ENCODE data around the gene CAPN3.
A peak's percentile ranks its signal among the peaks of the same experiment; 100 is the strongest.

CAPN3 gene

DNA sequence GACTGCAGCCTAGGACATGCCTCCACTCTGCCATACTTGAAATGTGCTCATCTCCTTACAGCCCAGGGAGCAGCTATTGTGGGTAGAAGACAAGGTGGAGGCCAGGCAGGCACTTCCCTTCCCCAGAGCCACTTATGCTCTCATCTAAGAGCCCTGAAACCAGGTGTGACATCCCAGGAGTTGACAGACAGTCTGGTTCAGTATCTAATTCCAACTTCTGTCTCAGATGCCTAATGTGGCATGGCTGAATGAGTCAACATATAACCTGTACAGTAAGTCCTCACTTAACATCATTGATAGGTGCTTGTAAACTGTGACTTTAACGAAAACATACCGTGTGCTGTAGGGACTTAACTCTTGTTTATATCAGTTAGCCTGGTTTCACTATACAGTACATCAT lies 1.2 kb upstream of the CAPN3 start:
- no peak for DNase-seq

DNA sequence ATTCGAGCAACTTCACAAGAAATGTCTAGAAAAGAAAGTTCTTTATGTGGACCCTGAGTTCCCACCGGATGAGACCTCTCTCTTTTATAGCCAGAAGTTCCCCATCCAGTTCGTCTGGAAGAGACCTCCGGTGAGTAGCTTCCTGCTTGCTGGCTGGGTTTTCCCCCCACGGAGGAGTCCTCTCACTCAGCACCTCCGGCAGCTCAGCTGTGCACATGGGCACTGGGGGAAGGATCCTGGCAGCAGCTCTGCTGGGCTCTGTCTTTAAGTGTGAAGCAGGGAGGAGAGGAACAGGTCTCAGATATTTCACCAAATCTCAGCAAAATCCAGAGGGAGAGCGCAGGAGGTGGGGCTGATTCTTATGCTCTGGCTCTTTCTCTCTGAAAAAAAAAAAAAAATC lies 684 bp downstream of the CAPN3 start:
- no peak for DNase-seq

DNA sequence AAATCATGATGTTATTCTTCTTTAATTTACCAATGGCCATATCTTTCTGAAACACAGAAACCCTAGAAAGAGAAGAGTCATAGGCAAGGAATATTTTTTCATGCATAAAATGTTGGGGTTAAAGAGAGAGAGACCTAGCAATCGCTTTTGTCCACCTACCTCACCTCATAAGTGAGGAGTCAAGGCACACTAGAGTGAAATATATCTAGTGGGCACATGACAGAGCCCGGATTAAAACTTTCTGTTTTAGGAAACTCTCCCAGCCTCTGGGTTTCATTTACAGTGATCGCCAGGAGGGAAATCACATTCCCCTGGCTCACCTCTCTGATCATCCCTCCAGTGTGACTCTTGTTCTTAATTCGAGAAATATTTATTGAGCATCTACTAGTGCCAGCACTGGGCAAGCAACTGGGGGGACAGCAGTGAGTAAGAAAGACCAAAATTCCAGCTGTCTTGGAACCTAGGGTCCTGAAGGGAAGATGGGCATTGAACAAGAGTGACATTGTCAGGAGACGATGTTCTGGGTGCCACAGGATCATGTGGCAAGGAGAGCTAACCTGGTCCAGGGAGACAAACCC lies 1.3 kb downstream of the CAPN3 start:
- no peak for DNase-seq

DNA sequence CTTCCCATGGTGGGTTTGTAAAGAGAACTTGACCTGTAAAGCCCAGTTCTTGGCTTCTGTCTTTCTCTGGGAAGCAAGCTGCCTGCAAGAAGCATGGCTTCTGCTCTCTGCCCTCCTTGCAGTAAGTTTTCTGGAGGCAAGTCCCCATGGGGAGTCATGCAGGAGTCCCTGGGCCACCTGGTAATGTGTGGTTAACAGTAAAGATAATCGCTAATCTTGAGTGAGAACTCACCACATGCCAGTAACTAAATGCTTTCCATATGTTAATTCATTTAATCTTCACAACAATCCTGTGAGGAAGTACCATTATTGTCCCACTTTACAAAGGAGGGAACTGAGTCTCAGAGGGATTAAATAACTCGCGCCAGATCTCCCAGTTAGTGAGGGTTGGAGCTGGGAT lies 4.2 kb downstream of the CAPN3 start:
- DNase-seq, result no peak

DNA sequence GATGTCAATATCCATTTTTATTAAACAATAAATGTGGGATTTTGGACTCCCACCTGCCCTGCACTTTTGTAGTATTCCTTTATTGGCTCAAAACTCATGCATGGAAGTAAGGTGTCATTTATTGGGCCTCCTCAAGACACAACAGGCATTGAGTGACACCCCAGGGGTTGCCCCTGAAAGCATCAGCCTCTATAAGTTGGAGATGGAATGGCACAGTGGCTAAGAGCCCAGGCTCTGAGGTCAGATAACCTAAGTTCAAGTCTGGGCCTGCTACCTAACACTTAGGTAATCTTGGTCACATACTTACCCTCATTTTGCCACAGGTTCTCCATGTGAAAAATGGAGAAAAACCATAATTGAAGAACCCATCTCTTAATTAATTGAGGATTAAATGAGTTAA lies 4.6 kb downstream of the CAPN3 start:
- no peak for DNase-seq

DNA sequence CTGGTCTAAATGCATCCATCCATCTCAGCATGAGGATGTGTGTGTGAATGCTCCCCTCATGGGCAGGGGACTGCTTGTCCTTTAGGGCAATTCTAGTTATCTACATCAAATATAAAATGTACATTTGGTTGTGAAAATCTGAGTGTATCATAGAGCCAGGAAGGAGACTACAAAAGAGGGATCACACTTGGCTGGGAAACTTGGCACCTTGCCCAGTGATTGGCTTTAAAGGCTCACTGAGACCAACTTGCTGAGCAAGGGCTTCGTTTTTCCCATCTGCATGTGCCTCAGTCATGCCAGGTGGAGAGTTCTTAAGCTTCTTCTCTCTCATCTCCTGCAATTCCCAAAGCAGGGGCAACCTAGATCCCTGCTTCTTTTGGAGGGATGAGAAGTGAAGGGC lies 5.2 kb downstream of the CAPN3 start:
- DNase-seq, result no peak

DNA sequence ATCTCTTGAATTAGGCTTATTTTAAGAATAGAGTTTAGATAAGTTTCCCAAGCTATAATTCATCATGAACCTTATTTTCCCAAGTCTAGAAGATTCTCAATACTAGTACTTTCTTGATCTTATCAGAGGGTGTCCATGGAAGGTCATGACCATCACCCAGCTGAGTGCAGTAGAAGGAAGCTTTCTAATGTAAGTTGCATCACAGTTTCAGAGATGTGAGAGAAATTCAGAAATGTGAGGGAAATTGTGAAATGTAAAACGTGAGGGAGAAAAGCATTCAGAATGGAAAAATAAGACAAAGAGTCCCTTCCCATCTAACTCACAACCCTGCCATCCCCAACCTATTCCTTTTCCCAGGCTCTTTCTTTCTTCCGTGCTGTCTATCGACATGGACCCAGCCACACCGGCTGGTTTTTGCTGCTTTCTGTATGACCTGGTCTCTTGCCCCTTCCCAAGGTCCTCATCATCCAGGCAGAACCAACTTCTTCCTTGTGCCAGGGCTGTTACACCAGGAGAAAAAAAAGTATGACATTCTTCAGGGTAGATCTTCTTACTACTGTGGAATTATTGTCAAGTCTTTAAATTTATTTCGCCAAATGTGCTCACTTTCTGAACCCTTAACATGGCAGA lies 6.7 kb downstream of the CAPN3 start:
- DNase-seq, result no peak

DNA sequence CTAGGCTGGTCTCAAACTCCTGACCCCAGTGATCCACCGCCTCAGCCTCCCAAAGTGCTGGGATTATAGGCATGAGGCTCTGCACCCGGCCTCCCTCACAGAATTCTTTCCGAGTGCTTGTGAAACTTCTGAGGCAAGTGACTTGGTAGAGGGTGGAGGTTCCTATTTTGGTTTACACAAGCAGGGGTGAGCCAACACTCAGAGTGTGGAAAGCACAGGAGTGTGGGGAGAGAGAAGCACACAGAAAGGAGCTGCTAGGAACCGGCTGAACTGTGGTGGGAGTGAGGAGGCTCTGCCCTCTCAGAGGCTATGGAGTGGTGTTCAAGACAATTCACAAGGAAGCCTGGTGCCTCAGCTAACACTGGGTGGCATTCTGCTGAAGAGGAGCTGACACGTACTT lies 7.7 kb downstream of the CAPN3 start:
- no peak for DNase-seq

DNA sequence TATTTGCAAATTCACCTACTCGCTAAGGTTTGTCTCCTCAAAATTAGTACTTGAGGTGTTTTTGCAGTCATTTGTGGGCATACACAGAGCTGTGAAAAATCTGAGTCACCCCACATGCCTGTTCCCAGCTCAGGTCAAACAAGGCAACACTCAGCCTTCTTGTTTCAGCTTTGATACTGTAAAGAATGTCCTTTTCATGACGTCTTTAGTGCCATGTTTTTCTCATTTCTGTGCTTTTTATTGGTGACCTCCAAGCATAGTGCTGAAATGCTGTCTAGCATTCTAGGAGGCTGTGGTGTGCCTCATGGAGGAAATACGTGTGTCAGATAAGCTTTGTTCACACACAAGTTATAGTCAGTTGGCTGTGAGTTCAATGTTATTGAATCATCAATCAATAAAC lies 8.8 kb downstream of the CAPN3 start:
- no peak for DNase-seq

DNA sequence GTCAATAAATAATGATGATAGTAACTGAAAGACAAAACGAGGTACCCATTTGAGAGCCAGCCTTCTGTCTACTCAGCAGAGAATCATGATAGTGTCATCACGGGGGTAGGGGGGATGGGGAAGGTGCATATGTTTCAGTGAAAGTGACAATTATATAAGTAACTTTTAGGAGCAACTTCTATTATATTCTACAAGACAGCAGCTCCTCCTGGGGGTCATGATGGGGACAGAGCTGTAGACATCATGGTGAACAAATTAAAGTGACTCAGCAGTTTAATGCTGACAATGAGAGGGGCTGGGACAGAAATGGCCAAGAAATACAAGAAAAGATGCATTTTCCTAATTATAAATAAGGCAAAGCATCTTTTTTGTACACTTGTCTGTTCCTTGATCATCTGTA lies 11.8 kb downstream of the CAPN3 start:
- DNase-seq, result no peak

DNA sequence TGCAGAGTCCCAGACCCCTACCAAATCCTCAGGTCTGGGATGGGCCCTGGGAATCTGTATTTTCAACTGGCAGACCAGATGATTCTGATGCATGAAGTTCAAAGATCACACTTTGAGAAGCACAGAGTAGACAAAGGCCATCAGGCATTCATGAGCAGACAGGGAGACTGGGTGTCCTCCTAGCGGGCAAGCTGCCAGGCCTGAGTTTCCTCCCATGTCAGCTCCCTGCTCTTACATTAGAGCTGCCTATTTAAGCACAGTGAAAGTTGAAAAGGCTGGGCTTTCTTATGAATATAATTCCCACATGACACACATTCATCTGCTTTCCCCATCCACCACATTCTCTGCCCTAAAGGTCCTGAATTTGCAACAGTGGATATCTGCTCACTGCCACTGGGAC lies 14.0 kb downstream of the CAPN3 start:
- no peak for DNase-seq

DNA sequence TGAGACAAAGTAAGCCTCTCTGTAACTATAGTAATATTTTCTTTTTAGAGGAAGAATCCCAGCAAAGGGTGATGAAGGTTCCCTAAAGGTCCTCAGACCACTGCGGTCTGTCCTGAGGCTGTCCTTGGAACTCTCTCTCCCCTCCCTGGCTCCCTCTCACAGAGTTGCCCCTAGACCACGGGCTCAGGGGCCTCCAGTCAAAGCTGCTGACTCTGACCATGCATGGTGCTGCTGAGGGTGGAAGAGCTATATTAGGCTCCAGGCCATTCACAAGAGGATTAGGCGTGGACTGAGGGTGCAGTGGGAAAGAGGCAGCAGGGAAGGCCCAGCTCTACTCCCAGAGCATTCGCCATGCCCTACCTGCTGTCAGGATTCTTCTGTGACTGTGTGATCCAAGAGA lies 14.6 kb downstream of the CAPN3 start:
- no peak for DNase-seq

DNA sequence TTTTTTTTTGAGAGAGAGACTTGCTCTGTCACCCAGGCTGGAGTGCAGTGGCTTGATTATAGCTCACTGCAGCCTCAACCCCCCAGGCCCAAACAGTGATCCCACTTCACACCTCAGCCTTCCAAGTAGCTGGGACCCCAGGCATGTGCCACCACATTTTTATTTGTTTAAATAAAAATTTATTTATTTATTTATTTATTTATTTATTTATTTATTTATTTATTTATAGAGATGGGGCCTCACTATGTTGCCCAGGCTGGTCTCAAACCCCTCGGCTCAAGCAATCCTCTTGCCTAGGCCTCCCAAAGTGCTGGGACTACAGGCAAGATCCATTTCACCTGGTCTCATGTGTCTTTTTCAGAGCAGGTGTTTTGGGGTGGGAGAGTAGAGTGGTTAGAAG lies 15.5 kb downstream of the CAPN3 start:
- no peak for DNase-seq

DNA sequence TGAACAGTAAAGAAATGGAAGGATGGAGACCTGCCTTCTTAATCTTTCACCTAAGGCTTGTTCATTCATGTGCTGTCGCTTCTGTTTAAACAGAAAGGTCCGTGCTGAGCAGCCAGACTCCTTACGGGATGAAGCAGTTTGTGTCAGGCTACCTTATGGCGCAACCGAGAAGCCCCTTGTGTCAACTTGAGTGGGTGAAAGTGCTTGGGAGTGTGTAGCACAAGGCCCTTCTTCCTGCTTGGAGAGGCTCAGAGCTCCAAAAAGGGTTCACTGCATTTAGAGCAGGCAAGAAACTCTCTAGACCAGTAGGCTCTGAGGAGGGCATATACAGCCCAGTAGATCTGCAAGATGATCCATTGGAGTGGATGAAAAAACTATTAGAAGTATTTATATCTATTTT lies 16.0 kb downstream of the CAPN3 start:
- DNase-seq, result no peak

DNA sequence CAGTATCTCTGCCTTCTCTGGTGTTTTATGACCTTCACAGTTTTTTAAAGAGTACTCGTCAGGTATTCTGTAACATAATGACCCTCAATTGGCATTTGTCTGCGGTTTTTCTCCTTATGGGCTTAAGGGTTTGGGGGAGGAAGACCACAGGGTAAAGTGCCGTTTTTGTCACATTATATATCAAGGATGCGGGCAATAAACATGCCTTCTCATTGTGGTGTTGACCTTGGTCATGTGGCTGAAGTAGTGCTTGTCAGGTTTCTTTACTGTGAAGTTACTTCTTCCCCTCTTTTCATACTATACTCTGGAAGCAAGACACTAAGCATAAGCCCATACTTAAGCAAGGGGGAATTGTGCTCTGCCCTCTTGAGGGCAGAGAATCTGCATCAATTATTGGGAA lies 16.6 kb downstream of the CAPN3 start:
- DNase-seq, result no peak

DNA sequence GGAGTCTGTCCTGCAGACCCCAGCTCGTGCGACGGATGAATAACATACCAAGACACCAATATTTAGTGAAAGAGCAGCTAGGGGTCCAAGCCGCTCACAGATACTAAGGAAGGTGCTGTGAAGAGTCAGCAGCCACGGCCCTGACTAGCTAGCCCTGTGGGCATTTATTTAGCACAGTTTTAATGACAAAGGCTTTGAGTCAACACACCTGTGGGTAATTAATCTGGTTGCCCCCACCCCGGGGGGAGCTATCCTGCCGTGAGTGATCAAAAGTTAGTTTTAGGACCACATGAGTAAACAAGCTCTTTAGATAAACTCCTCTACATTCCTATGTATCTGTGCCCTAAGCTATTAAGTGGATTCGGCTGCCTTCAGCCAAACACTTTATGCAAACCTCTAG lies 18.7 kb downstream of the CAPN3 start:
- no peak for DNase-seq

DNA sequence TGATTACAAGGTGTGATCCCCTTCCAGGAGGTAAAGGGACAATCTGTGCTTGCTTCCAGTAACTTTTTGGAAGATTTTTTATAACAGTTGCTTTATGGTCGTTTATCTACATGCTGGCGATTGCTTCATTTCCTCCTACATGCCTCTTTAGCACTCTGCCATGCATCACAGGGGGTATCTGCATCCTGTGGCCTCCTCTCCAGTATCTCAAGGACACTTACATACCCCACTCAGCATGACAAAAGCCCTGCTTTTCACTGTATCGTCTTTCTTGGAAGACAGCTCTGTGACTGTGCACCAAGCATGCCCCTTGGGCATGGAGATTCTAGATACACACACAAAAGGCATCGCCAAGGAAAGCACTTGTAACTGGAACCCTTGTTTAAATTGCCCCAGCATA lies 25.3 kb downstream of the CAPN3 start:
- no peak for DNase-seq

DNA sequence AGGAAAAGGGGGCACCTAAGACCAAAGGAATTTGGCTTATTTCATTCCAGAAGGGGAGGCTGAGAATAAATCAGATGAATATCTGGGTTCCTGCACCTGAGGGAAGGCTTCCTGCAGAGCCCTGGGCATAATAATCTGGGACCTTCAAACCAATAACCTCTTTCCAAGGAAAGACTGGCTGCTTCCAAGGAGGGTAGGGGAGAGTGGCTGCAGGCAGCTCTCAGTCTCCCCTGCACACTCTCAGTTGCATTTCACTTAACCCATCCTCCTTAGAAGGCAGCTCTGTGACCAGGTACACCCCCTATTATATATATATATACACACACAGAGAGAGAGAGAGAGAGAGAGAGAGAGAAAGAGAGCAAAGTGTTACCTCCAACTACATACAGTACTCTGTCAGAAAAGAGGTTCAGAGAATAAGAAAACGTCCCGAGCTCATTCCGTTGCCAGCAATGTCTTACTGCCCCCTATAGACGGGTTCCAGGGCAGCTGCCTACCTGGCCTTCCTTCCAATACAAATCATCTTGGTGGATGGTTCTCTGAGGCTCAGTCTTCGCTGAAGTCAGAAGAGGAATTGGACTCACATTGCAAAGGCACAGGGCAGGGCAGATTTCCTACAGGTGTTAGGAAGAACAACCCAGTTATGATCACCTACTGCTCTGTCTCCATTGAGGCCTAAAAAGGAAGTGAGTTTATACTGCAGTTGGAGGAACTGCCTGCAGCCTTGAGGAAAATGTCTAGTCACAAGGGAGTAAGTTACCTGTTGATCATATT lies 26.1 kb downstream of the CAPN3 start:
- DNase-seq, result peak; percentile 40 to 50

DNA sequence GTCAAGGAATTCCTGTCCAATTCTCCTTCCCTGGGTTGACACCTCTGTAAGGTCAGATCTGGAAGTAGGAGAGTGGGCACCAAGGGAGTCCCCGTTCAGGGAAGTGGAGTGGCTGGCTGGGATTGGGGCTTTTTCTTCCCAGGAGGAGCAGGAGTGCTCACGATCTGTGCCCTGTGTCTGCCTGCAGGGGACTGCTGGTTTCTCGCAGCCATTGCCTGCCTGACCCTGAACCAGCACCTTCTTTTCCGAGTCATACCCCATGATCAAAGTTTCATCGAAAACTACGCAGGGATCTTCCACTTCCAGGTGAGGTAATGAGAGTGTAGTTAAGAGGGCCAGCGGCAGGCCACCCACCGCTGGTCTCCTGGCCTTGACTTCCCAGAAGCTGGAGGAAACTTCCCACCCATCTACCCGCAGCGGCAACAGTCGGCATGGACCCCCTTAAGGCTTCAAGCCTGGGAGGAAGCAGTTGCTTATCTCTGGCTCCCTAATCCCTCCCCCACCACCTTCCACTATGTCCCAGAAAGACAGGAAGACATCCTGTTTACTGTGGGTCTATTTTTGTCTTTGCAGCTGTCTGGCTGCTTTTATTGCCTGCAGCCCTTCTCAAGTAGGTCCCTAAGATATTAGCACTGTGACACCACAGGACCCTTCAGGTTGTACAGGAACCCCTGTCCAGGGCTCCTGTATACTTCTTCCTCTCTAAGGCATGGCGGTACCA lies 26.8 kb downstream of the CAPN3 start:
- no peak for DNase-seq

DNA sequence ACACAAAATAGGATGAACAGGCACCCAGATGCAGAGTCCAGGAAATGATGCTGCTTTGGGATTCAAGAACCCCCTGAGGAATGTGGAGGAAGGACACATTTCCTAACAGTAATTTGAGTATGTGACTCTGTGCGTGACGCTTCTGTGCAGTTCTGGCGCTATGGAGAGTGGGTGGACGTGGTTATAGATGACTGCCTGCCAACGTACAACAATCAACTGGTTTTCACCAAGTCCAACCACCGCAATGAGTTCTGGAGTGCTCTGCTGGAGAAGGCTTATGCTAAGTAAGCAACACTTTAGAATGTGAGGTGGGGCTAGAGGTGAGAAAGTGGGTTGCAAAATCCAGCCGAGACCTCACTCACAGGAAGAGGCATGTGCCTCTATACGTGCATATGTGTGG lies 28.3 kb downstream of the CAPN3 start:
- no peak for DNase-seq

DNA sequence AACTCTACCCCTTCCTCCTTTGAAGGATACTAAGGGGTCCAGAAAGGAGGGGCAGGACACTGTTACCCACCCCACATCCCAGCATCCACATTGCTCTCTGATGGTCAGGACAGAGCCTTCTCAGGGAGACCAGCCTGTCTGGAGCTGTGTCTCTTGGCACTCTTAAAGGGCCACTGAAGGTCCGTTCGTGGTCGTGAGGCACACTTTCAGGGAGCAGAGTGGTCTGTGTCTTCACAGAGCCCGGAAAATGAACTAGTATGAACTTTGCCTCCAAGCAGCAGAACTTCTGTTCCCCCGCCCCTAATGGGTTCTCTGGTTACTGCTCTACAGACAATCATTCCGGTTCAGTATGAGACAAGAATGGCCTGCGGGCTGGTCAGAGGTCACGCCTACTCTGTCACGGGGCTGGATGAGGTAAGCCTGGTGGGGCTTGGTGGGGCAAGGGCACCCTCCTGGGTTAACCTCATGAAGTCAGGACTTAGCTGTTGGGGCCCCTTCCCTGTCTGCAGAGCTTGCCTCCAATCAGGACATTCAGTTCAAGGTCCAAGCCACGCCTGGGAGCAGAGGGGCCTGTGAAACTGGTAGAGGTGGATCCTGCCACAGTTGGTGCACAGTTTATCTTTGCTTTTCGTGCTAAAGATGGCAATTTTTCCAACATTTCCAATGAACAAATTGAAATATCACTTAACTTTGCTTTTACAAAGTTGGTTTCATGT lies 33.2 kb downstream of the CAPN3 start:
- DNase-seq, result no peak

DNA sequence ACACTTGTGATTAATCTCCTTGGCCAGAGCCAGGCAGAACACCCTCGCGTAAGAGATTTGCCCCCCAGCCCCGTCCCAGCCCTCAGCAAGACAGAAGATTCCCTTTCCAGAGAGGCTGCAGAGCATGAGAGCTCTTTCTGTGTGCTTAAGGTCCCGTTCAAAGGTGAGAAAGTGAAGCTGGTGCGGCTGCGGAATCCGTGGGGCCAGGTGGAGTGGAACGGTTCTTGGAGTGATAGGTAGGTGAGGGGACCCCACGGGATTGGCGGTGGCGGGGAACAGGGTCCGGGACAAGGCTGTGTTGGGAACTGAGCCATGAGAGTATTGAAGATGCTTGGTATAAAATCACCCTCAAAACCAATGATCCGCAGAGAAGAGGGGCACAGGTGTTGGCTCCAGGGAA lies 34.8 kb downstream of the CAPN3 start:
- no peak for DNase-seq

DNA sequence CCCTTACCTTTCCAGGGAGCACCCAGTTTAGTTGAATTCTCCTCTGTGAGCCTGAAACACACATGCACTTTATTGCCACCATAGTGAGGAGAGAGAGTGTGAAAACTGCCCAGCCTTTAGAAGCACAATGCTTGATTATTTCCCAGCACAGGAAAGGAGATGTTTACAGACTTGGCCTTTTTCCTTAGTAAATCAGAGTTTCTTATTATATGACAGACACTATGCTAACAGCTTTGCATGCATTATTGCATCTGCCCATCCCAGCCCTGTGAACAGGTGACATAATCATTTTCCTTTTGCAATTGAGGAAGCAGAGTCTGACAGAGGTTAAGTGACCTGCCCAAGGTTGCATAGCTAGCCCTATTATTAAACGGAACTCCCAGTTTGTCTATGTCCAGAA lies 36.5 kb downstream of the CAPN3 start:
- no peak for DNase-seq

All from activated T-cell treated with anti-CD3 and anti-CD28 coated beads, Interleukin-2, amount 50 U/mL, for 48 hours (primary cell).